ENCODE measurements around the gene LCLAT1. TPM values are rescaled to one million over a fixed set of nuclear protein-coding genes. Genes with fewer than 3 reads are reported as not detected.

Gene LCLAT1
- total RNA-seq, result 40.8 TPM

DNA sequence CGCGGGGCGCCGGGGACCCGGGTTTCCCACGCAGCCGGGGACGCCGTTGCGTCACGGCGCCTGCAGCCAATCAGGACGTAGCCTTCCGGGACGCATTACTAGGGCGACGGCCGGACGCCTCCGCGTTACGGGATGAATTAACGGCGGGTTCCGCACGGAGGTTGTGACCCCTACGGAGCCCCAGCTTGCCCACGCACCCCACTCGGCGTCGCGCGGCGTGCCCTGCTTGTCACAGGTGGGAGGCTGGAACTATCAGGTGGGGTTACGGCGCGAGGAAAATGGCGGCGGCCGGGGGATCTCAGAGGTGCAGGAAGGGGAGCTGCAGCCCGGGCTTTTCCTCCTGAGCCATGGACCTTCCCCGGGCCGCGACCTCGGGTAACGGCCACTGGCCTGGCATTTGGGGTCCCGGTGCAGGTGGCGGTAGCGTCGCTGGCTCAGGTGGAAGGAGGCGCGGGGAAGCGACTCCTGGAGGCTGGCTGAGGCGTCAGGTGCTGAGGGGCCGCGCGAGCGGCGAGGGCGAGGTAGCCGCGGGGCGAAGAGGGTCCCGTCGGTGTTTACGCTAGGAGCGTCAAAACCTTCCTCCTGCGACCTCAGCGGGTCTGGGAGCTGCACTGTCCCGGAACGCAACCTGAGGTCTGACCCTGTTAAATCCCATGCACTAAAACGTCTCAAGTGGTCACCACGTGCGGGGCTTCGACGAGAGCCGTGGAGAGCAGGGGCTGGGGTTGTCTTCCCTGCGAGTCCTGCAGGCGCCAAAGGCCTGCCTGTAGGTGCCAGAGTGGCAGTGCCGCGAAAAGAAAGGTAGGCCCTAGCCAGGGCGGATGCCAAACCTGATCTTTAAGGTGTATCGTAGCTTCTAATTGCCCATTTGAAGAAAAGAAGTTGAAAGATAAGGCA is at the start of gene LCLAT1:
Gene LCLAT1, plus strand, starts transcription at position 98 of the 897 bp plus-strand sequence. CDS start 78,345 bp downstream, outside the sequence.

Other genes starting within 250 kb of the LCLAT1 start
- gene LBH, start 215.7 kb upstream of the LCLAT1 start, total RNA-seq, result 127 TPM